OCI-LY1 (cell line): Measurements from ENCODE around the gene FGFR2.

Experiments used
- H2AFZ ChIP-seq: fragments of 200-600 bp; sonication (generic), shearing (Covaris generic); 2 replicates; pipeline ENCODE4 v1.6.0; 2014; ENCODE audit warnings: antibody characterized with exemption, mild to moderate bottlenecking, low read length
- H3F3A ChIP-seq: fragments of 200-600 bp; sonication (generic), shearing (Covaris generic); 2 replicates; pipeline ENCODE4 v1.6.0; 2014; ENCODE audit warnings: mild to moderate bottlenecking, antibody characterized with exemption, low read length, moderate library complexity; ENCODE audit not compliant: insufficient read depth
- H3K27ac ChIP-seq: fragments of 200-600 bp; sonication (generic); 2 replicates; pipeline ENCODE4 v1.5.1; 2014; ENCODE audit warnings: low read length, mixed run types, mild to moderate bottlenecking, low read depth; ENCODE audit not compliant: poor library complexity, severe bottlenecking
- H3K27me3 ChIP-seq: fragments of 200-600 bp; sonication (generic); 2 replicates; pipeline ENCODE4 v1.6.0; 2014; ENCODE audit warnings: antibody characterized with exemption, mild to moderate bottlenecking, low read length, moderate library complexity; ENCODE audit not compliant: insufficient read depth
- H3K36me3 ChIP-seq: fragments of 200-600 bp; sonication (generic); 2 replicates; pipeline ENCODE4 v1.6.1; 2014; ENCODE audit warnings: mild to moderate bottlenecking, antibody characterized with exemption, low read length, moderate library complexity, mixed read lengths; ENCODE audit not compliant: insufficient read depth
- H3K4me1 ChIP-seq: fragments of 200-600 bp; sonication (generic); 2 replicates; pipeline ENCODE4 v1.5.1; 2014; ENCODE audit warnings: mild to moderate bottlenecking, low read length, moderate library complexity; ENCODE audit not compliant: insufficient read depth, severe bottlenecking
- H3K4me2 ChIP-seq: fragments of 200-600 bp; sonication (generic), shearing (Covaris generic); 2 replicates; pipeline ENCODE4 v1.6.1; 2014; ENCODE audit warnings: low read length
- H3K4me3 ChIP-seq: fragments of 200-600 bp; sonication (generic); 2 replicates; pipeline ENCODE4 v1.5.1; 2014; ENCODE audit warnings: low read length, low read depth, mild to moderate bottlenecking, mixed read lengths; ENCODE audit not compliant: poor library complexity, severe bottlenecking
- H3K79me2 ChIP-seq: fragments of 200-600 bp; shearing (Covaris generic); 2 replicates; pipeline ENCODE4 v1.6.1; 2016; ENCODE audit warnings: mixed run types, low read length, mixed read lengths; ENCODE audit not compliant: insufficient read depth
- H3K9ac ChIP-seq: fragments of 200-600 bp; sonication (generic), shearing (Covaris generic); 2 replicates; pipeline ENCODE4 v1.6.1; 2014; ENCODE audit warnings: mild to moderate bottlenecking, low read length, mixed read lengths
- H3K9me2 ChIP-seq: fragments of 200-600 bp; sonication (generic), shearing (Covaris generic); 2 replicates; pipeline ENCODE4 v1.6.1; 2014; ENCODE audit warnings: low read depth, mild to moderate bottlenecking, low read length, mixed read lengths
- H3K9me3 ChIP-seq: fragments of 200-600 bp; shearing (Covaris generic); 2 replicates; pipeline ENCODE4 v1.6.1; 2014; ENCODE audit warnings: low read length, mixed read lengths
- H4K20me1 ChIP-seq: fragments of 200-600 bp; sonication (generic), shearing (Covaris generic); 2 replicates; pipeline ENCODE4 v1.6.0; 2016; ENCODE audit warnings: mild to moderate bottlenecking, low read length; ENCODE audit not compliant: insufficient read depth
- EZH2 ChIP-seq: fragments of 200-600 bp; sonication (generic), shearing (Covaris generic); IDR thresholded peaks from 2 replicates; pipeline ENCODE4 v1.8.0; 2017; ENCODE audit warnings: borderline replicate concordance, mixed run types, mild to moderate bottlenecking, antibody characterized with exemption, low read length, moderate library complexity, mixed read lengths
- TF ChIP-seq, protein P1 (sequence below): fragments of 200-600 bp; sonication (generic), shearing (Covaris generic); IDR thresholded peaks from 2 replicates; pipeline ENCODE4 v1.5.1; 2017; ENCODE audit warnings: mild to moderate bottlenecking, antibody characterized with exemption, low read length, moderate library complexity, mixed read lengths

The FGFR2 gene

DNA sequence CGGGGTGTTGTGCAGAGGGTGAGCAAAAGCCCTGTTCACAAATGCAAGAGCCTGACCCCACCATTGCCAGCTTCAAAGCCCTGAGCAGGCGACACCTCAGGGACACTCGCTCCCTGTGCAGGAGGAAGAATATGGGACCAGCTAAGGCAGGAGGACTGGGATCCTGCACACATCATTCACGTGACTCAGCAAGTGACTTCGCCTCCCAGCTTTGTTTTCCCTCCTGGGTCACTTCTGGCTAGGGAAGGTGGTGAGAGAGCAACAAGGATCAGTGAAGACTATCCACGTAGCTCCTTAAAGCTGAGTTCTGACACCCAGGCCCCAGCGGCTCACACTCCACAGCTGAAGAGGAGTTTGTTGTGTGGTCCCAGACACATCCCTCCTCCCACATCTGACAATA lies 164.3 kb downstream of the FGFR2 start:
- Histone ChIP-seq H3K4me2 (no peak overlapping the region), H3K9me3 (no peaks in the 10 kb centered on the region), H3K79me2 (no peaks in the 10 kb centered on the region), H3K27me3 (no peaks in the 10 kb centered on the region), H3K9me2 (no peaks in the 10 kb centered on the region), H3K36me3 (no peaks in the 10 kb centered on the region), H3F3A (no peaks in the 10 kb centered on the region), H3K27ac (no peak overlapping the region), H3K4me3 (no peak overlapping the region), H3K4me1 (no peaks in the 10 kb centered on the region), H3K9ac (no peak overlapping the region), H4K20me1 (no peaks in the 10 kb centered on the region), H2AFZ (no peak overlapping the region)
- TF ChIP-seq EZH2, result no peak
- TF ChIP-seq, protein P1, sequence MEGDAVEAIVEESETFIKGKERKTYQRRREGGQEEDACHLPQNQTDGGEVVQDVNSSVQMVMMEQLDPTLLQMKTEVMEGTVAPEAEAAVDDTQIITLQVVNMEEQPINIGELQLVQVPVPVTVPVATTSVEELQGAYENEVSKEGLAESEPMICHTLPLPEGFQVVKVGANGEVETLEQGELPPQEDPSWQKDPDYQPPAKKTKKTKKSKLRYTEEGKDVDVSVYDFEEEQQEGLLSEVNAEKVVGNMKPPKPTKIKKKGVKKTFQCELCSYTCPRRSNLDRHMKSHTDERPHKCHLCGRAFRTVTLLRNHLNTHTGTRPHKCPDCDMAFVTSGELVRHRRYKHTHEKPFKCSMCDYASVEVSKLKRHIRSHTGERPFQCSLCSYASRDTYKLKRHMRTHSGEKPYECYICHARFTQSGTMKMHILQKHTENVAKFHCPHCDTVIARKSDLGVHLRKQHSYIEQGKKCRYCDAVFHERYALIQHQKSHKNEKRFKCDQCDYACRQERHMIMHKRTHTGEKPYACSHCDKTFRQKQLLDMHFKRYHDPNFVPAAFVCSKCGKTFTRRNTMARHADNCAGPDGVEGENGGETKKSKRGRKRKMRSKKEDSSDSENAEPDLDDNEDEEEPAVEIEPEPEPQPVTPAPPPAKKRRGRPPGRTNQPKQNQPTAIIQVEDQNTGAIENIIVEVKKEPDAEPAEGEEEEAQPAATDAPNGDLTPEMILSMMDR, result no peak

DNA sequence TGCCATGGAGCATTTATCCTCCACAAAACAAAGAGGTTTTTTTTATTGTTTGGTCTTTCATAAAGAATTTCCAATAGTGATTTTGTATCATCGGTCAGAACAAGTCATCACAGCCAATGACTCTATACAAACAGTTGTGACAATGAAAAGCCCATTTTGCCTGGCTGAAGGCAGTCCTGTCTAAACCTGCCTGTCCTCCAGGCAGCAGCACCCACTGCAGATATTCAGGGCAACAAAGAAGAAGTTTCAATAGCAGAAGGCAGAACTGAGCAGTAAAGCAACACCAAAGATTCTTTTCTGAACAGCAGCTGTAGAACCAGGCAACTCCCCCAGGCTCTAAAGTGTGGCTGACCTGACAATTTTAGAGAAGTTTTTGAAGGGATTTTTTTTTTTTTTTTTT lies 169.4 kb downstream of the FGFR2 start:
- Histone ChIP-seq H3K27me3 (no peaks in the 10 kb centered on the region), H3K4me2 (no peak overlapping the region), H3K9me2 (no peaks in the 10 kb centered on the region), H3K79me2 (no peaks in the 10 kb centered on the region), H3K9ac (no peak overlapping the region), H4K20me1 (no peaks in the 10 kb centered on the region), H3K4me3 (no peak overlapping the region), H3K36me3 (no peaks in the 10 kb centered on the region), H2AFZ (no peak overlapping the region), H3K4me1 (no peaks in the 10 kb centered on the region), H3K9me3 (no peaks in the 10 kb centered on the region), H3F3A (no peaks in the 10 kb centered on the region), H3K27ac (no peak overlapping the region)
- no peak for TF ChIP-seq EZH2
- TF ChIP-seq, protein P1, result no peak
